D721Med (cell line): ENCODE measurements around the gene PIGB.

Source experiments
- DNase-seq: peaks from one replicate; pipeline ENCODE4 v3.0.0; 2011; ENCODE audit warnings: low spot score; ENCODE audit not compliant: insufficient read length
- FAIRE-seq: peaks from 2 replicates; lab custom pipeline; 2011; peaks lifted over from hg19 to GRCh38; lab: Jason Lieb, UNC
- CTCF ChIP-seq: IDR thresholded peaks from 2 replicates; pipeline ENCODE4 v1.5.1; 2012; ENCODE audit warnings: mild to moderate bottlenecking, control low read depth; ENCODE audit not compliant: insufficient read depth; ENCODE audit errors: missing control alignments

The PIGB gene

DNA sequence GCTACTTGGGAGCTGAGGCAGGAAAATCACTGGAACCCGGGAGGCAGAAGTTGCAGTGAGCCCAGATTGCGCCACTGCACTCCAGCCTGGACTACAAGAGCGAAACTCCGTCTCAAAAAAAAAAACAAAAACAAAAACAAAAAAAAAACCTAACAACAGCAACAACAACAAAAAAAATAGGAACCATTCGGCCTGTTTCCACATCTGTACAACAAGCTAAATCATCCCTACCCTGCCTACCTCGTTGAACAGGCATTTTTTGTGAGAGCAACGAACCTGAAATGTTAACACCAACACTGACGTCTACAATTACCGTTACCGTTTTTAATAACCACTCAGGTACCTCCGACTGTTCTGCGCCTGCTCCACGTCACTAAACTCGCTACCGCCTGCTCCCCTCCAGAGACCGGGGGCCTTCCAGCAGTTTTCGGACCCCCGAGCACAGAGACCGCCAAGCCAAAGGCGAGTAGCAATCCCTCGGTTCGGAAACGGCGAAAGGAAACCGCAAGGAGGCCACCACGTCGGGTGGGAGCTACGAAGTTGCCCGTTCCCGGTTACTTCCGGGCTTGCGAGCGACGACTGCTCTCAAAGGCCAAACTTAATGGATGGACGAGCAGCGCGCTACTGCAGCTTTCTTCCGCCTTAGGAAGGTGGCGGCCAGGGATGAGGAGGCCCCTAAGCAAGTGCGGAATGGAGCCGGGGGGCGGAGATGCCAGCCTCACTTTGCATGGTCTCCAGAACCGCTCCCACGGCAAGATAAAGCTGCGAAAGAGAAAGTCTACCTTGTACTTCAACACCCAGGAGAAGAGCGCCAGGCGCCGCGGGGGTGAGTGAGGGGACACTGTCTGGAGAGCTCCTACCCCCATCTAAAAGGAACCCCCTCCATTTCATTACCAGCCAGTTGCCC lies at the start of gene PIGB, which contains the start of gene PIGBOS1:
PIGB (plus strand) TSS at position 635 of the 907 bp plus-strand sequence; CDS start at position 664, 29 bp downstream.
PIGBOS1 (minus strand) TSS at position 536 of the 907 bp plus-strand sequence. CDS start 1,331 bp downstream, outside the sequence.
- no peak for FAIRE-seq
- TF ChIP-seq CTCF: no peak
- peak; percentile 32 for DNase-seq

GRCh38 chr15:55270291-55270690 lies 48.7 kb upstream of the PIGB start:
- TF ChIP-seq CTCF: no peak
- DNase-seq (no peak), FAIRE-seq (no peak)

GRCh38 chr15:55276324-55276723 lies 42.7 kb upstream of the PIGB start:
- DNase-seq (no peak), FAIRE-seq (no peak)
- no peak for TF ChIP-seq CTCF

DNA sequence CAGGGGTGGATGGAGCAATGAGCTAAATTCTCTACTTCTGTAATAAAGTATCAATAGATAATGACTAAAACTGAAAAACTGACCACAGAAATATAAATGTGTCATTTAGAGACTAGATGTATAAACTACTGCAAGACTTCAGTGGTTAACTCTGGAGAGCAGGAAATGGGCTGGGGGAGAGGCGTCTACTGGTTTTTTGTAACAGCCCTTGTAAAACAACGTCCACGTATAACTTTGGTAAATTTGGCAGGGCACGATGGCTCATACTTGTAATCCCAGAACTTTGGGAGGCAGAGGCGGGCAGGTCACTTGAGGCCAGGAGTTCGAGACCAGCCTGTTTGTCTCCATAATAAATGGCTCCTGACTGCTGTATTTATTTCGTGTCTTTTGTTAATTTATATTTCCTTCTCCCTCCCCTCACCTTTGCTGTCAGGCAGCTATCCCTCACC lies 41.9 kb upstream of the PIGB start:
- no peak for FAIRE-seq
- TF ChIP-seq CTCF: no peak
- no peak for DNase-seq

- FAIRE-seq: no peak
- no peak for DNase-seq
- no peak for TF ChIP-seq CTCF
Measured at GRCh38 chr15:55277715-55278114, 41.3 kb upstream of the PIGB start.

- DNase-seq: no peak
- no peak for TF ChIP-seq CTCF
- no peak for FAIRE-seq
Measured at GRCh38 chr15:55279100-55279745, 39.8 kb upstream of the PIGB start.
